Measurements from ENCODE around the gene E2F8. TPM values are rescaled to one million over a fixed set of nuclear protein-coding genes. Genes with fewer than 3 reads are reported as not detected.

The E2F8 gene
- total and polyA plus RNA-seq, 2 donors (not counting 1 experiment from before 2014, with no cell fraction given) = 0.22 to 0.24 TPM

DNA sequence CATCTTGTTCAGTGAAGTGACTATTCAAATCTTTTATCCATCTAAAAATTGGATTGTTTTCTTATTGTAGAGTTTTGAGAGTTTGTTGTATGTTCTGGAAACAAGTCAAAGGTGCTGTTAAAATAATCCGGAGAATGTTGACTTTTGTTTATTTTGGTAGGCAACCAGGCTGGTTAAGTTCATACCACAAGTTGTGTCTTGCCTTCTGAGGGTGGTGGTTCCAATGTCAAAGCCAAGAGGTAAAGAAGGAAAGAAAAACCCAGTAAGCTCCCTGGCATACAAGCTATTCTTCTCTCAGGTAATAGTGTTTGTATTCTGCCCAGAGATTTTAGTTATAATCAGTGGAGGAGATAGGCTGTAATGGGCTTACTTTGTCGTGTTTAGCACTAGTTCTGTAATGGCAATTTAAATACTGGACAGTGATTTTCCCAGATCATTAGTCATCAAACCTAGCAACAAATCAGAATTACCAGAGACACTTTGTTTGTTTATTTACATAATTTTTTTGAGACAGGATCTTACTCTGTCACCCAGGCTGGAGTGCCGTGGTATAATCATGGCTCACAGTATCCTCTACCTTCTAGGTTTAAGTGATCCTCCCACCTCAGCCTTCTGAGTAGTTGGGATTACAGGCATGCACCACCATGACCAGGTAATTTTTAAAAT, 23.9 kb downstream of the E2F8 start:
- Mint-ChIP-seq H3K9me3 (ENCODE audit: insufficient read depth) (no peaks in the 10 kb centered on the region), H3K27me3 (peaks cover 20% of the 10 kb centered on the region), H3K4me1 (no peaks in the 10 kb centered on the region), H3K4me3 (no peak overlapping the region), H3K27ac (no peak overlapping the region)
- POLR2A ChIA-PET = no interaction called here
- Histone ChIP-seq H3K4me2 (replicated peaks; ENCODE audit: low read depth, low read length, poor library complexity, severe bottlenecking) (no peak overlapping the region), H3K4me3 (ENCODE audit: control extremely low read depth in 1 of 5, extremely low read depth in 1 of 5, insufficient read depth in 1 of 5, low read depth in 2 of 5, low read length in 4 of 5) (no peak overlapping the region), H2AFZ (ENCODE audit: insufficient read depth, low read depth, low read length, poor library complexity, severe bottlenecking) (no peak overlapping the region), H3K9me3 (ENCODE audit: control extremely low read depth in 1 of 3, control insufficient read depth in 2 of 3, insufficient read depth in 1 of 3, low read length in 2 of 3) (no peaks in the 10 kb centered on the region), H3K4me1 (ENCODE audit: control insufficient read depth in 2 of 2, insufficient read depth in 2 of 2, low read length in 2 of 2) (no peaks in the 10 kb centered on the region), H3K9ac (ENCODE audit: low read length) (no peak overlapping the region), H4K20me1 (ENCODE audit: control insufficient read depth, insufficient read depth, low read length, poor library complexity, severe bottlenecking) (no peaks in the 10 kb centered on the region), H3K36me3 (replicated peaks in 1 of 2; ENCODE audit: control extremely low read depth in 1 of 2, control insufficient read depth in 1 of 2, extremely low read depth in 1 of 2, insufficient read depth in 2 of 2, low read length in 1 of 2) (no peaks in the 10 kb centered on the region), H3K27ac (ENCODE audit: low read length in 2 of 2) (no peak overlapping the region), H3K27me3 (replicated peaks in 1 of 4; ENCODE audit: control extremely low read depth in 1 of 4, control insufficient read depth in 3 of 4, insufficient read depth in 4 of 4, low read length in 3 of 4) (peaks cover 0 to 4% (median 0%) of the 10 kb centered on the region in 4 experiments), H3K79me2 (ENCODE audit: control insufficient read depth, insufficient read depth, low read length) (no peaks in the 10 kb centered on the region)
- intact Hi-C loops (cut with micrococcal nuclease) = no loop called here
- WGBS (ENCODE audit: insufficient coverage) = 100% methylated on average over 1 of the region's 3 CpGs
- DNase-seq (no peak), ATAC-seq (ENCODE audit: low read depth) (no peak)
- TF ChIP-seq, protein P1, sequence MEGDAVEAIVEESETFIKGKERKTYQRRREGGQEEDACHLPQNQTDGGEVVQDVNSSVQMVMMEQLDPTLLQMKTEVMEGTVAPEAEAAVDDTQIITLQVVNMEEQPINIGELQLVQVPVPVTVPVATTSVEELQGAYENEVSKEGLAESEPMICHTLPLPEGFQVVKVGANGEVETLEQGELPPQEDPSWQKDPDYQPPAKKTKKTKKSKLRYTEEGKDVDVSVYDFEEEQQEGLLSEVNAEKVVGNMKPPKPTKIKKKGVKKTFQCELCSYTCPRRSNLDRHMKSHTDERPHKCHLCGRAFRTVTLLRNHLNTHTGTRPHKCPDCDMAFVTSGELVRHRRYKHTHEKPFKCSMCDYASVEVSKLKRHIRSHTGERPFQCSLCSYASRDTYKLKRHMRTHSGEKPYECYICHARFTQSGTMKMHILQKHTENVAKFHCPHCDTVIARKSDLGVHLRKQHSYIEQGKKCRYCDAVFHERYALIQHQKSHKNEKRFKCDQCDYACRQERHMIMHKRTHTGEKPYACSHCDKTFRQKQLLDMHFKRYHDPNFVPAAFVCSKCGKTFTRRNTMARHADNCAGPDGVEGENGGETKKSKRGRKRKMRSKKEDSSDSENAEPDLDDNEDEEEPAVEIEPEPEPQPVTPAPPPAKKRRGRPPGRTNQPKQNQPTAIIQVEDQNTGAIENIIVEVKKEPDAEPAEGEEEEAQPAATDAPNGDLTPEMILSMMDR (IDR thresholded peaks at IDR 0.05) = no peak
- TF ChIP-seq EZH2 (IDR thresholded peaks at IDR 0.05; ENCODE audit: borderline replicate concordance, insufficient read depth, low read depth, low read length, poor library complexity, severe bottlenecking) = no peak
- CTCF ChIA-PET = interaction anchor here (0.6 kb wide), 1 partner anchor 617 kb away, joined by 3 read pairs; no protein-coding TSS in a partner anchor

DNA sequence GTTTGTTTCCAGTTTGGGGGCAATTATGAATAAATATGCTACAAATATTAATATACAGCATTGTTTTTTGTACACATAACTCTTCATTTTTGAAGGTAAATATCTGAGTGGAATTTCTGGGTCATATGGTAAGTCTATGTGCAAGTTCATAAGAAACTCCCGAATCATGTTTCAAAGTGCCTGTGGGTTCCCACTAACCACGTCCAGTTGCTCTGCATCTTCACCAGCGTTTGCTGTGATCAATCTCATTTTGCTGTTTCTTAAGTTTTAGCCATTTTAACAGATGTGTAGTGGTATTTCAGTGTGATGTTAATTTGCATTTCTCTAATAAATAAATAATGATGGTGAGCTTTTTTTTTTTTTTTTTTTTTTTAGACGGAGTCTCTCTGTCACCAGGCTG, 24.7 kb downstream of the E2F8 start:
- no peaks in the 10 kb centered on the region for H3K4me1 Mint-ChIP-seq
- H3K4me1 ChIP-seq (ENCODE audit: control insufficient read depth in 2 of 2, insufficient read depth in 2 of 2, low read length in 2 of 2) = no peaks in the 10 kb centered on the region
- DNase-seq (no peak), ATAC-seq (ENCODE audit: low read depth) (no peak)
- no peaks in the 10 kb centered on the region for H4K20me1 ChIP-seq (ENCODE audit: control insufficient read depth, insufficient read depth, low read length, poor library complexity, severe bottlenecking)
- H2AFZ ChIP-seq (ENCODE audit: insufficient read depth, low read depth, low read length, poor library complexity, severe bottlenecking) = no peak overlapping the region
- CTCF ChIA-PET = interaction anchor here (0.6 kb wide), 1 partner anchor 618 kb away, joined by 3 read pairs; no protein-coding TSS in a partner anchor
- peaks cover 0 to 4% (median 0%) of the 10 kb centered on the region in 4 experiments for H3K27me3 ChIP-seq (replicated peaks in 1 of 4; ENCODE audit: control extremely low read depth in 1 of 4, control insufficient read depth in 3 of 4, insufficient read depth in 4 of 4, low read length in 3 of 4)
- H3K4me3 Mint-ChIP-seq = no peak overlapping the region
- peaks cover 22% of the 10 kb centered on the region for H3K27me3 Mint-ChIP-seq
- no peaks in the 10 kb centered on the region for H3K79me2 ChIP-seq (ENCODE audit: control insufficient read depth, insufficient read depth, low read length)
- H3K27ac ChIP-seq (ENCODE audit: low read length in 2 of 2) = no peak overlapping the region
- TF ChIP-seq, protein P1 (IDR thresholded peaks at IDR 0.05) = no peak
- no peak for TF ChIP-seq EZH2 (IDR thresholded peaks at IDR 0.05; ENCODE audit: borderline replicate concordance, insufficient read depth, low read depth, low read length, poor library complexity, severe bottlenecking)
- no peaks in the 10 kb centered on the region for H3K9me3 ChIP-seq (ENCODE audit: control extremely low read depth in 1 of 3, control insufficient read depth in 2 of 3, insufficient read depth in 1 of 3, low read length in 2 of 3)
- no peaks in the 10 kb centered on the region for H3K36me3 ChIP-seq (replicated peaks in 1 of 2; ENCODE audit: control extremely low read depth in 1 of 2, control insufficient read depth in 1 of 2, extremely low read depth in 1 of 2, insufficient read depth in 2 of 2, low read length in 1 of 2)
- H3K4me2 ChIP-seq (replicated peaks; ENCODE audit: low read depth, low read length, poor library complexity, severe bottlenecking) = no peak overlapping the region
- no peak overlapping the region for H3K27ac Mint-ChIP-seq
- H3K4me3 ChIP-seq (ENCODE audit: control extremely low read depth in 1 of 5, extremely low read depth in 1 of 5, insufficient read depth in 1 of 5, low read depth in 2 of 5, low read length in 4 of 5) = no peak overlapping the region
- 25% methylated on average over 1 of the region's 4 CpGs for WGBS (ENCODE audit: insufficient coverage)
- POLR2A ChIA-PET = no interaction called here
- no peaks in the 10 kb centered on the region for H3K9me3 Mint-ChIP-seq (ENCODE audit: insufficient read depth)
- intact Hi-C loops (cut with micrococcal nuclease) = no loop called here
- H3K9ac ChIP-seq (ENCODE audit: low read length) = no peak overlapping the region

Measured in B cell (primary cell).